Activated CD4-positive, CD25-positive, alpha-beta regulatory T cell treated with anti-CD3 and anti-CD28 coated beads, Interleukin-2, amount 50 U/mL, for 72 hours (primary cell): ENCODE data around the gene ACAA2.

ENCODE experiments used
- DNase-seq: peaks from one replicate; pipeline ENCODE4 v3.0.0; 2021

Gene ACAA2

DNA sequence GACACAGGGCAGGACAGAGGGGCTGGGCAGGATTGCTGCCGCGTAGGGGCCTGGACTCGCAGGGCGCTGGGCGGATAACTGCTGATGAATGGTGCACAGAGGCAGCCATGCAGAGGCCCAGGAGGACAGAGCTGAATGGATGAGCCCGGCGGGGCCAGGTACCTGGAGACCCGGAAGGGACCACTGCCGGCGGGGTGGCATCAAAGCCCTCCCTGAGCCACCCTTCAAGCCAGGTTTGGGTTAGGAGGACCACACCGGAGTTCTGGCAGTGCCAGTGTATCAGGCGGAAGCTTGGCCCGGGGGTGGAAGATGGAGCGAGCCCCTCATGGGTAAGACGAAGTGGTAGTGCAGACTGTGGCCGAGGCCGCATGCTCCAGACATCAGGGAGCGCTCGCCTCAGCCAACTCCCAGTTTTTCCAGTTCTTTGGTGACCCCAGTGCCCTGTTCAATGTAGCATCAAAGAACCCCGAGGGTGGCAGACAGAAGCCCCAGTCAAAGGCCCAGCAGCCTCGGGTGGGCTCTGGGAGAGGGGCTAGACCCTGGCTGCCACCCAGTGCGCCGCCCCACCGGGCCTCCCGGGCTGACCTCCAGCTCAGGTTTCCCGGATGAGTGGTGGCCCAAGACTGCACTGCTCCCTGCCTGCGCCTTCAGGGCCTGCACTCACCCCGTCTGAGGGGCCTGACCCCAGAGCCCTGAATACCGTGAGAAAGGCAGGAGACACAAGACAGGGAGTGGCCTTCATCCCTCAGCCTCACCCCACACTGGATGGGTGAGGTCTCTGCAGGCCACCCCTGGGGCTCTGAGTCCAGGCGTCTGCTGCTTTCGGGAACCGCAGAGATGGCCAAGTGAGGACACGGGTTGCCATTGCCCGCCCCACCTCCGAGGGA, 50.9 kb downstream of the ACAA2 start:
- no peak for DNase-seq

DNA sequence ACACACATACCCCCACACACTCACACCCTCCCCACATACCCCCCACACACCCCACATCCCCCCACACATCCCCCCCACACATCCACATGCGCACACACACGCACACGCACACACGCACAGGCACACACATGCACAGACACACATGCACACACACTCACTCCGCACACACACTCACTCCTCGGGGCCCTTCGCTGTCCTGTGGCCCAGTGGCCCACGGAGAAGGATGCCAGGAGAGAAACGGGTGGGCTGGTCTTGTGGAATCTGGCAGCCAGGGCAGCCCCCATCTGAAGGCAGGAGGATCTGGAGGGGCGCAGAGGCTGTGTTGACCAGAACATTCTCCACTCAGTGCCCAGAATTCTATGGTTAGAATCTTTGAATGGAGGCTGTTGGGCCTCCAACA, 51.6 kb downstream of the ACAA2 start:
- no peak for DNase-seq

GRCh38 chr18:49758263-49758610, 55.1 kb downstream of the ACAA2 start:
- no peak for DNase-seq

DNA sequence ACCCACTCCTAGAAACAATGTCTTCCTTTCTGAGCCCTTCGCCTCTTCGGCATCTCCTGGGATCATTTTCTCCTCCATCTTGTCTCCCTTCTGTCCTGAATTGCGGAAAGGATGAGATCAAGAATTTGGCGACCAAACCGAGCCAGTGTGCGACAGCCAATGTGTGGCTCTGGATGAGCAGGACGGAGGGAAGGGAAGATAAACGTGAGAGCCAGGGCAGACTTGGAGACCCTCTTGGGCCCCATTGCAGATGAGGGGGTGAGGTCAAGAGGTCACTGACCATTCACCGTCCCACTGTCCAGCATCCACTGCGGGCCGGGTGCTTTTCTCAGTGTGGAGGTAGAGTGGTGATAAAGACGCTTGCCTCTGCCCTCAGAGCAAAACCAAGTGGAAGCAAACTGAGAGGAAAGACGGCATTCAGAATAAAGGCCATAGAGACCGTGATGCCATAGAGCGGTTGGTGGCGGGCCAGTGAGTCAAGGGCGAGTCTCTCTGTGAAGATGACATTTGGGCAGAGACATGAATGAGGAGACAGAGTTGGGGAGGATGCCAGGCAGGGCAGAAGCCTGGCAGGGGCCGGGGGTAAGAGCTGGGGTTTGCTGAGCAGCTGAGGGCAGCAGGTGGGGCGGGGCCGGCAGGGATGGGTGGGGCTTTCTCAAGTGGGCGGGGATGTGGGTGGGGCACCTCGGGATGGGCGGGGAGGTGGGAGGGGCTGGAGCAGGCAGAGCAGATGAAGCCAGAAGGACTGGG, 55.6 kb downstream of the ACAA2 start:
- no peak for DNase-seq

- no peak for DNase-seq
Measured at GRCh38 chr18:49756671-49757362, 56.5 kb downstream of the ACAA2 start.

DNA sequence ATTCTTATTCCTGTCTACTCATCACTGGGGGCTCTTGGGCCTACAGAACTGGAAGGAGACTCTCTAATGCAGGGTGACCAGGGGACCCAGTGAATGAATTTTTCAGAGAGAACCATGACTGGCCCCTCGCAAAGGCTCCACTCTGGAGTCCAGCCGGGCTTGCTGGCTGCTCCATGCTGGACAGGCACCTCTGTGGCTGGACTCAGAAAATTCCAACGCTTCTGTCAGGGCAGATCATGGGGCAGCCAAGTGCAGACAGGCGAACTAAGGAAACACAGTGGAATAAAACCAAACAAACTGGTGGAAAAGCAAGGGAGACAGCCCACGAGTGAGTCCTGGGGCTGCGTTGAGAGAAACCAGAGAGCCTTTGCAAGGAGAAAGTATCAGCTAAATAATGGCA, 57.2 kb downstream of the ACAA2 start:
- no peak for DNase-seq

- no peak for DNase-seq
Measured at GRCh38 chr18:49755489-49755888, 57.8 kb downstream of the ACAA2 start.

GRCh38 chr18:49754866-49755265, 58.5 kb downstream of the ACAA2 start:
- no peak for DNase-seq

DNA sequence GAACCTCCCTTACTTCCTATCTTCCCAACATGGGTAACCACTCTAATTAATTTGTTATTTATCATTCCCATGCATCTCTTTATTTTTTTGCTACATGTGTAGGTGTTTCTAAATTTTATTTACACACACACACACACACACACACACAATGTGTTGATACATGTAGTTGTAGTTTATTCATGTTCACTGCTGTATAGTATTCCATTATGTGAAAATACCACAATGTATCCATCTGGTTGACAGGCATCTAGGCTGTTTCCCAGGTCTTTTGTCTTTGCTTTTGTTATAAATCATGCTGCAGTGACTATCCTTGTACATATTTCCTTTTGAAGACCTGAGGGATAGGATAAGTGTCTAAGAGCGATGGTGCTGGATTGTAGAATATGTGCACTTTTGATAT, 59.7 kb downstream of the ACAA2 start:
- no peak for DNase-seq

DNA sequence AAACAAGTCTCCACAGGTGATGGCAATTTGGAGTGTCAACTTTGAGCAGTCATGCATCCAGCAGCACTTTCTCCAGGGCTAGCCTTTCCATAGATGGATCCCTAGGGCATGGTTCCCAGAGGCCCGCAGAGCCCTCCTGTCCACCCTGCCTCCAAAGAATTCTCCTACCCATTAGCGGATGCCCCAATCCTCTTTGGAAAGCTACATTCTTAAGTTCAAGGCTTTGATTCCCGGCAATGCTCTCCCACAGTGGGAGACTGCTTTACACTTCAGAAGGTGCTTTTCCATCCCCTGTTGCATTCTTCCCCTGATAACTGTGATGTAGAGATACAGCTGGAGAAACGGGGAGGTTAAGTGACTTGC, 61.3 kb downstream of the ACAA2 start:
- DNase-seq = no peak

- DNase-seq = no peak
Measured at GRCh38 chr18:49751427-49752094, 61.8 kb downstream of the ACAA2 start.

- no peak for DNase-seq
Measured at GRCh38 chr18:49749563-49749962, 63.8 kb downstream of the ACAA2 start.

DNA sequence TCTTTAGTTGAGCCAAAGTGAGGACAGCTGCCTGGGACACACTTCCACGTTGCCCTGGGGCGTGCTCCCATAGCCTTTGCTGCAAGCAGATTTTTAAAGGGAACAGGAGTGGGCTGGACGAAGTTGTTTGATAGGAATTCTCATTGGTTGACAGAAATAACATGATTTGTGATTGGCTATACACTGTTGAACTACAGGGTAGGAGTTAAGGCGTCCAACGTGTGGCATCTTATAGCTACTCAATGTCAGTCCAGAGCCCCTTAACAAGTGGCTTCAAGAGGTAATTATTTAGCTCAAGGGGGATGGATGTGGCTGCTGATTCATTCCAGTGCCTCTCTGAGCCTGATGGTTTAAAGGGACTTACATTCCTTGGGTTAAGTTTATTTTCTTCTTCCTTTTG, 65.5 kb downstream of the ACAA2 start:
- no peak for DNase-seq

- no peak for DNase-seq
Measured at GRCh38 chr18:49745045-49746014, 68.0 kb downstream of the ACAA2 start.

DNA sequence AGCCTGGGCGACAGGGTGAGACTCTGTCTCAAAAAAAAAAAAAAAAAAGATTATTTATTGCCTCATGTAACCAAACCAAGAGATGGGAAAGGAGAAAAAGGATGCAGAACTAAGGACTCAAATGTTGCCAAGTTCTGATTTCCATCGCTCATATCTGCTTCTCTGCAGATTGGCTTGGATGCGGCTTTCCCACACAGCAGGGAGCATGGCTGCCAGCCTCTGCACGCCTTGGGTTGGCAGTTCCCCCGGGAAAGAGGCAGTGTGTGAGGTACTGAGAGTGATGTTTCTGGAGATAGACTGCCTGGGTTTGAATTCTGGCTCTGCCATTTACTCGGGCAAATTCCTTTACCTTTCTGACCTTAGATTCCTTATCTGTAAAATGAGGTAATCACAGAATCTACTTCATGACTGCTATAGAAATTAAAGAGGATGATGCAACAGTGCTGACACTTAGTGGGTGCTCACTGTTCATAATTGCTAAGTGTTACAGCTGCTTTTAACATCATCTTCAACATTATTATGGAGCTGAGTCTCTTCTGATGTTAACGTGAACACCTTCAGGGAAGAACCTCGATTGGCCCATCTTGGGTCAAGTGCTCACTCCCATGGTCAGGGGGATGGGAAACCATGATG, 68.8 kb downstream of the ACAA2 start:
- no peak for DNase-seq

GRCh38 chr18:49743117-49743567, 70.2 kb downstream of the ACAA2 start:
- DNase-seq = no peak

GRCh38 chr18:49742316-49743116, 70.8 kb downstream of the ACAA2 start:
- no peak for DNase-seq

- DNase-seq = no peak
Measured at GRCh38 chr18:49739275-49739674, 74.1 kb downstream of the ACAA2 start.

- DNase-seq = no peak
Measured at GRCh38 chr18:49738721-49739120, 74.6 kb downstream of the ACAA2 start.

DNA sequence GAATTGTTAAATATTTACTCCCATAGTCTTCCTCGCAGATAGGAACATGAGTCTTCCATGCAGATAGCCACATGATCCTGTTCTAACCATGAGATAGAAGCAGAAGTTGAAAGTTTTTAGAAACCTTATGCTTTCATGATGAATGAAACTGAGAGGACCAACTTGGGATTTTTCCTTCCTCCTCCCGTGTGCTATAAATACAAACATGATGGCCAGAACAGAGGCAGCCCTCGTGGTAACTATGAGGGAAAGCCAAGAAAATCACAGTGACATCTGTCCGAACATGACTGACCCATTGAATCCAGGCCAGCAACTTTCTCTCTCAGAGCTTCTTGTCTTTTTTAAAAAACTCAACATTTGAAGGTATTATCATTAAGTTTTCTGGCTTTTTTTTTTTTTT, 78.5 kb downstream of the ACAA2 start:
- DNase-seq = no peak
